Lung (tissue), 12 donors: ENCODE results near the gene CSNK1G3. TPM values are rescaled to one million over a fixed set of nuclear protein-coding genes. Genes with fewer than 3 reads are reported as not detected.

Experiments used
- ATAC-seq: fragments of 200-7000 bp; cut with Tn5 transposase; one replicate; pipeline ENCODE4 v1.9.1; 2020; ENCODE audit warnings: moderate number of reproducible peaks; ENCODE audit not compliant: insufficient read depth, low FRiP score
- DNase-seq, 3 donors: peaks; one replicate each; pipeline ENCODE4 v3.0.0-alpha.2; 2013 to 2017
- H3K27ac ChIP-seq, 2 donors: one replicate each; pipeline ENCODE4 v1.5.1; 2013; ENCODE audit warnings: mild to moderate bottlenecking in 2 of 2, moderate library complexity in 2 of 2, control low read depth in 1 of 2, inconsistent platforms in 1 of 2, low read depth in 1 of 2, low read length in 1 of 2
- H3K27me3 ChIP-seq, 3 donors: one replicate each; pipeline ENCODE4 v1.5.1; 2013; ENCODE audit warnings: low read length in 2 of 3; ENCODE audit not compliant: control insufficient read depth in 3 of 3, insufficient read depth in 3 of 3
- H3K36me3 ChIP-seq, 4 donors: one replicate each; pipeline ENCODE4 v1.5.1; 2013; ENCODE audit warnings: low read length in 4 of 4, mild to moderate bottlenecking in 1 of 4, moderate library complexity in 1 of 4; ENCODE audit not compliant: control insufficient read depth in 4 of 4, insufficient read depth in 4 of 4
- H3K4me1 ChIP-seq, 5 donors: one replicate each; pipeline ENCODE4 v1.5.1; 2013; ENCODE audit warnings: low read length in 5 of 5, mild to moderate bottlenecking in 2 of 5, moderate library complexity in 1 of 5; ENCODE audit not compliant: control insufficient read depth in 5 of 5, insufficient read depth in 5 of 5
- H3K4me3 ChIP-seq: one replicate; pipeline ENCODE4 v1.5.1; 2013; ENCODE audit warnings: mild to moderate bottlenecking, control low read depth, moderate library complexity
- H3K9ac ChIP-seq, 2 donors: one replicate each; pipeline ENCODE4 v1.5.1; 2013; ENCODE audit warnings: low read length in 2 of 2, control low read depth in 1 of 2; ENCODE audit not compliant: insufficient read depth in 1 of 2
- H3K9me3 ChIP-seq, 4 donors: one replicate each; pipeline ENCODE4 v1.5.1; 2013; ENCODE audit warnings: low read length in 3 of 4, mild to moderate bottlenecking in 1 of 4, moderate library complexity in 1 of 4; ENCODE audit not compliant: control insufficient read depth in 4 of 4, insufficient read depth in 3 of 4
- WGBS, 2 donors: extraction: QIAGEN DNeasy Blood & Tissue Kit; methylation state at CpG; one replicate each; pipeline ENCODE4 v1.1.7; 2013; 5-methylcytosine and 5-hydroxymethylcytosine counted together
- polyA plus RNA-seq, 2 donors: library from polyadenylated mRNA; stranded (reverse); fragments of 200-250 nt; gene quantifications; one replicate each; pipeline ENCODE4 v1.2.1, GENCODE V29; 2013
- total RNA-seq, 2 donors: library from RNA; depleted of rRNA in 1 of 2; stranded (reverse); fragments of >200 nt in 1 of 2; gene quantifications; one replicate each; pipeline ENCODE4 v1.2.1, GENCODE V29; 2014 to 2021
- TF ChIP-seq, protein P1 (sequence below): IDR thresholded peaks from 2 replicates; pipeline ENCODE4 v1.5.1; 2012; ENCODE audit warnings: mild to moderate bottlenecking; ENCODE audit errors: control extremely low read depth, extremely low read depth
- donor health status: control.
- donor health status: control.
- donor health status: Bipolar disorder and iron deficiency.
- donor health status: healthy.
- donor health status: DM: yes; HTN: yes; CAD: no.

CSNK1G3 gene
- total and polyA plus RNA-seq, 4 donors = 8.3 to 106 (median 21.0) TPM

DNA sequence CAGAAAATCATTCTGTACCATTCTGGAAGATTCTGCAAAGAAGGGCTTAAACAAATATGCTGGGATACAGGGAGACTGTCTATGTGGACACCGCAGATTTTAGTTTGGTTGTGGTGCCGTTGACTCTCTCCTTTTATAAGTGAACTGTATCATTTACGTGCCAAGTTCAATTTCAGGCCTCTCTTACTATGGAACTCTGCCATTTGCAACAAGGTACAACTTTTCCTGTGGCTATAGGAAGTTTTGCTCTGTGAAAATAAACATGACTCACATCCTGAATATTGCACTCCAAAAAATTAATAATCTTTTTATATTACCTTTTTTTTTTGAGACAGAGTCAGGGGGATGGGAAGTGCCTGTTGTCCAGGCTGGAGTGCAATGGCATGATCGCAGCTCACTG is 29.7 kb upstream of the CSNK1G3 start:
- Histone ChIP-seq H3K27ac (no peak overlapping the region), H3K4me3 (no peak overlapping the region), H3K36me3 (no peaks in the 10 kb centered on the region), H3K4me1 (peaks cover 0 to 8% (median 0%) of the 10 kb centered on the region in 5 donors), H3K9me3 (no peaks in the 10 kb centered on the region), H3K9ac (no peak overlapping the region), H3K27me3 (no peaks in the 10 kb centered on the region)
- 85 to 88% methylated on average over 4 of the region's 4 CpGs for WGBS, 2 donors
- DNase-seq = no peak
- TF ChIP-seq, protein P1, sequence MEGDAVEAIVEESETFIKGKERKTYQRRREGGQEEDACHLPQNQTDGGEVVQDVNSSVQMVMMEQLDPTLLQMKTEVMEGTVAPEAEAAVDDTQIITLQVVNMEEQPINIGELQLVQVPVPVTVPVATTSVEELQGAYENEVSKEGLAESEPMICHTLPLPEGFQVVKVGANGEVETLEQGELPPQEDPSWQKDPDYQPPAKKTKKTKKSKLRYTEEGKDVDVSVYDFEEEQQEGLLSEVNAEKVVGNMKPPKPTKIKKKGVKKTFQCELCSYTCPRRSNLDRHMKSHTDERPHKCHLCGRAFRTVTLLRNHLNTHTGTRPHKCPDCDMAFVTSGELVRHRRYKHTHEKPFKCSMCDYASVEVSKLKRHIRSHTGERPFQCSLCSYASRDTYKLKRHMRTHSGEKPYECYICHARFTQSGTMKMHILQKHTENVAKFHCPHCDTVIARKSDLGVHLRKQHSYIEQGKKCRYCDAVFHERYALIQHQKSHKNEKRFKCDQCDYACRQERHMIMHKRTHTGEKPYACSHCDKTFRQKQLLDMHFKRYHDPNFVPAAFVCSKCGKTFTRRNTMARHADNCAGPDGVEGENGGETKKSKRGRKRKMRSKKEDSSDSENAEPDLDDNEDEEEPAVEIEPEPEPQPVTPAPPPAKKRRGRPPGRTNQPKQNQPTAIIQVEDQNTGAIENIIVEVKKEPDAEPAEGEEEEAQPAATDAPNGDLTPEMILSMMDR = no peak
- ATAC-seq = no peak

DNA sequence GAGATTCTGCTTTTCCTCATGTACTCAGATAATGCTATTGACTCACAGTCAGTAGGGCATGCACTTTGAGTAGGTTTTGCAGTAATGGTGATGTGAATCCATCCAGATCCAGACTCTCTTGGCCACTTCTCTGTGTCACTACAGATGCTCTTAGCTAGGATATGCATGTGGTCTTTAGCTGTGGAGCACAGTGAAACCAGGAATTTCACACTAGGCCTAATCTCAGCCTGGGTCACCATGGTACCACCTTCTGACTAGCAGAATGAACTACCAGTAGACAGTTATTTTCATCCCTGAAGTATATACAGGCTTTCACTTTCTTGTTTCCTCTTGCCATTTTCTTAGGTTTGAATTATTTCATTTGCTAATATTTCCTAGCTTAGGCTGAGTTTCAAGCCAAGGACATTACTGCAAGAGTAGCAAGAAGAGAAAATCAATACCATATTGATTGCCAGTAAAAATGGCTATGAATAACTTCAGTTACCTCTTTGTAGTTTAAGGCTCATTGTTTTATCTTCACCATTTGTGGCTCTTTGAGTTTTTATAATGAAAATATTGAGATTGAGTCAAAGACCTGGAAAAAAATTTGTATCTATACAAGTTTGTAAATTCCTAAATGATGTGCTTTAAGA is 28.4 kb upstream of the CSNK1G3 start:
- H3K27ac ChIP-seq = no peak overlapping the region
- DNase-seq = no peak
- no peak for ATAC-seq
- H3K9me3 ChIP-seq = no peaks in the 10 kb centered on the region
- TF ChIP-seq, protein P1 = no peak
- H3K9ac ChIP-seq = no peak overlapping the region
- H3K4me1 ChIP-seq = peaks cover 0 to 14% (median 0%) of the 10 kb centered on the region in 5 donors
- H3K27me3 ChIP-seq = no peaks in the 10 kb centered on the region
- H3K4me3 ChIP-seq = no peak overlapping the region
- H3K36me3 ChIP-seq = no peaks in the 10 kb centered on the region

DNA sequence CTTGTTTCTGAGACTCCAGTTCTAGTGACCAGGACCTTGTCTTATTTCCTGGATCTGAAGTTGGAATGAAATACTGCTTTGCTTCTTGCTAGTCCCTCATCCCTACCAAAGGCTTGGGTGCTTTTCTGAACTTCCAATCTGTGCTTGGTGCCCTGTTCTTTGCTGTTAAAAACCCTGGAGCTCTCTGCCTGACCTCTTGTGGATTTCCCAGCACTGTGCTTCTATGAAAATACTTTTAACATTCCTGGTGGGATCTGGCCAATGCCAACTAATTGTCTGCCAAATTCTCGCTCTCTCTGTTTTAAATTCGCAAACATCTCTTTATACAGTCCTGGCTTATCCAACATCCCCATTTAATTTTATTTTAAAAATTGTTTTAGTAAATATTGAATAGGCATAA is 26.7 kb upstream of the CSNK1G3 start:
- WGBS, 2 donors = 90 to 96% methylated on average over 2 of the region's 2 CpGs

More for the DNA sequence above, 26.7 kb upstream of the CSNK1G3 start:
- Histone ChIP-seq H3K36me3 (no peaks in the 10 kb centered on the region), H3K27me3 (no peaks in the 10 kb centered on the region), H3K27ac (no peak overlapping the region), H3K4me3 (no peak overlapping the region), H3K4me1 (peaks cover 0 to 14% (median 0%) of the 10 kb centered on the region in 5 donors), H3K9ac (no peak overlapping the region), H3K9me3 (no peaks in the 10 kb centered on the region)
- DNase-seq = no peak
- TF ChIP-seq, protein P1 = no peak
- no peak for ATAC-seq
